Measurements from ENCODE around the gene LDAH. TPM values are rescaled to one million over a fixed set of nuclear protein-coding genes. Genes with fewer than 3 reads are reported as not detected.

The LDAH gene
- total RNA-seq, 2 experiments from 2014 or later, result 26.2 to 29.3 TPM

- ChIA-PET POLR2A (no interaction called here), CTCF (interaction anchor here (1.0 to 11.2 kb wide), 2 partner anchors 10 to 20 kb away, joined by 3 to 83 read pairs; no protein-coding TSS in a partner anchor)
- no peak for ATAC-seq
- Mint-ChIP-seq H3K27me3 (peaks cover 49% of the 10 kb centered on the region), H3K27ac (no peak overlapping the region), H3K4me1 (ENCODE audit: low read depth) (peaks cover 8% of the 10 kb centered on the region), H3K9me3 (no peaks in the 10 kb centered on the region), H3K4me3 (no peak overlapping the region), H3K36me3 (ENCODE audit: low read depth) (no peaks in the 10 kb centered on the region)
- DNase-seq, result no peak
- no peak for TF ChIP-seq CTCF (IDR thresholded peaks at IDR 0.05)
- intact Hi-C loops (cut with micrococcal nuclease), result no loop called here
Measured at GRCh38 chr2:20671036-20671735, 151.7 kb downstream of the LDAH start.

GRCh38 chr2:20670315-20671035 is 152.4 kb downstream of the LDAH start:
- TF ChIP-seq CTCF (IDR thresholded peaks at IDR 0.05), result no peak
- no peak overlapping the region for H3K4me3 Mint-ChIP-seq
- ATAC-seq (no peak), DNase-seq (no peak)
- intact Hi-C loops (cut with micrococcal nuclease), result no loop called here
- H3K4me1 Mint-ChIP-seq (ENCODE audit: low read depth), result peaks cover 13% of the 10 kb centered on the region
- CTCF ChIA-PET, result interaction anchor here (1.0 to 11.2 kb wide), 3 partner anchors 9 to 293 kb away, joined by 3 to 83 read pairs (median 3); no protein-coding TSS in a partner anchor
- no peaks in the 10 kb centered on the region for H3K9me3 Mint-ChIP-seq
- POLR2A ChIA-PET, result no interaction called here
- H3K27me3 Mint-ChIP-seq, result peaks cover 55% of the 10 kb centered on the region
- no peaks in the 10 kb centered on the region for H3K36me3 Mint-ChIP-seq (ENCODE audit: low read depth)
- no peak overlapping the region for H3K27ac Mint-ChIP-seq

GRCh38 chr2:20669562-20670314 is 153.2 kb downstream of the LDAH start:
- POLR2A ChIA-PET, result no interaction called here
- intact Hi-C loops (cut with micrococcal nuclease), result no loop called here
- CTCF ChIA-PET, result interaction anchor here (1.0 to 11.2 kb wide), 3 partner anchors 9 to 293 kb away, joined by 3 to 83 read pairs (median 3); no protein-coding TSS in a partner anchor
- Mint-ChIP-seq H3K27ac (no peak overlapping the region), H3K36me3 (ENCODE audit: low read depth) (no peaks in the 10 kb centered on the region), H3K4me1 (ENCODE audit: low read depth) (peaks cover 16% of the 10 kb centered on the region), H3K9me3 (no peaks in the 10 kb centered on the region), H3K27me3 (peaks cover 61% of the 10 kb centered on the region), H3K4me3 (no peak overlapping the region)
- no peak for TF ChIP-seq CTCF (IDR thresholded peaks at IDR 0.05)
- DNase-seq (no peak), ATAC-seq (no peak)

- intact Hi-C loops (cut with micrococcal nuclease), result no loop called here
- POLR2A ChIA-PET, result no interaction called here
- no peaks in the 10 kb centered on the region for H3K36me3 Mint-ChIP-seq (ENCODE audit: low read depth)
Measured at GRCh38 chr2:20668871-20669475, 153.9 kb downstream of the LDAH start.

More at GRCh38 chr2:20668871-20669475, 153.9 kb downstream of the LDAH start:
- H3K9me3 Mint-ChIP-seq, result no peaks in the 10 kb centered on the region
- no peak for TF ChIP-seq CTCF (IDR thresholded peaks at IDR 0.05)
- CTCF ChIA-PET, result interaction anchor here (1.1 kb wide), 1 partner anchor 294 kb away, joined by 3 read pairs; no protein-coding TSS in a partner anchor
- H3K27me3 Mint-ChIP-seq, result peaks cover 68% of the 10 kb centered on the region
- DNase-seq, result no peak
- no peak for ATAC-seq
- no peak overlapping the region for H3K4me3 Mint-ChIP-seq
- peaks cover 16% of the 10 kb centered on the region for H3K4me1 Mint-ChIP-seq (ENCODE audit: low read depth)
- no peak overlapping the region for H3K27ac Mint-ChIP-seq

Data from activated CD8-positive, alpha-beta T cell treated with anti-CD3 and anti-CD28 coated beads for 36 hours (primary cell).